ENCODE results near the gene UHRF1. TPM values are rescaled to one million over a fixed set of nuclear protein-coding genes. Genes with fewer than 3 reads are reported as not detected.

Gene UHRF1
- total and polyA plus RNA-seq, 2 of the 13 experiments (the other 11 are each of a cell fraction or from before 2014, with no cell fraction given): 6.8 to 78.4 TPM

DNA sequence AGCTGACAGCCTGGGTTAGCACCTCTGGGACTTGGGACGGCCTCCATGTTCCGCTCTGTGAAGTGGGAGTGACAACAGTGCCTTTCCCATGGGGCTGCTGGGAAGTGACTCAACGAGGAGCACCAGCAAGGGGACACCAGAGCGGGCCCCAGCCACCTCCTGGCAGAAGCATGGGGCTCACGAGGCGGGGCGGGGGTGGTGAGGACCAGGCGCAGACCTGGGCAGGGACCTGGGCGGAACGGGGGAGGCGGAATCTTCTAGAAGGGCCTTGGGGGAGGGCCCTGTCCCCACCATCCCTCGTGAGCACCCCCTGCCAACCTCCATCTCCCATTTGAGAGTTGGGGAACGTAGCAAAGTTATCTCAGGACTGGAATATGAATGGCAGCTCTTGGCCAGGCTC lies 97.5 kb downstream of the UHRF1 start:
- H3K4me1 ChIP-seq (ENCODE audit: insufficient read depth, low read length): peaks cover 15% of the 10 kb centered on the region
- ChIA-PET CTCF (ENCODE audit: low intra/inter-chr PET ratio, low total read pairs) (no interaction called here), POLR2A (no interaction called here)
- H3K9ac ChIP-seq (ENCODE audit: insufficient read depth, low read depth, low read length): no peak overlapping the region
- H3K27me3 ChIP-seq (ENCODE audit: control insufficient read depth in 1 of 2, insufficient read depth in 2 of 2, low read length in 2 of 2): no peaks in the 10 kb centered on the region
- peaks cover 0 to 1% of the 10 kb centered on the region in 2 experiments; a peak in 3 of 5 replicates for H3K36me3 ChIP-seq (replicated peaks in 1 of 2; ENCODE audit: control insufficient read depth in 1 of 2, insufficient read depth in 2 of 2, low read length in 2 of 2)
- in situ Hi-C loops (cut with HindIII; ENCODE audit: extremely low pct_ligation_motif_present, low pct_unique_long_range_greater_than_20kb) (no loop called here), intact Hi-C loops (cut with micrococcal nuclease; ENCODE audit: unreplicated experiment) (no loop called here)
- H3K9me3 ChIP-seq (ENCODE audit: low read length): no peaks in the 10 kb centered on the region
- FAIRE-seq (no peak), DNase-seq (ENCODE audit: low spot score) (no peak), ATAC-seq (no peak)
- no peak overlapping the region for H2AFZ ChIP-seq (ENCODE audit: low read length)
- H4K20me1 ChIP-seq (ENCODE audit: insufficient read depth, low read length): peaks cover 55% of the 10 kb centered on the region
- no peak overlapping the region for H3K27ac ChIP-seq (ENCODE audit: extremely low read length, insufficient read depth, low read length)
- BruUV-seq (replicated peaks): no TSS peak
- WGBS (ENCODE audit: low lambda C conversion rate): 94% methylated on average over 13 of the region's 13 CpGs
- no peak overlapping the region for H3K4me3 ChIP-seq (replicated peaks in 1 of 3; ENCODE audit: insufficient read depth in 1 of 3, low read depth in 2 of 3, low read length in 3 of 3)
- no peak overlapping the region for H3K4me2 ChIP-seq (ENCODE audit: low read depth, low read length)
- H3K79me2 ChIP-seq (ENCODE audit: insufficient read depth, low read length): peaks cover 65% of the 10 kb centered on the region
- TF ChIP-seq NR1H2 (CRISPR knock-in tag; IDR thresholded peaks at IDR 0.05; ENCODE audit: borderline replicate concordance, low read depth): no peak
- TF ChIP-seq, protein P1, sequence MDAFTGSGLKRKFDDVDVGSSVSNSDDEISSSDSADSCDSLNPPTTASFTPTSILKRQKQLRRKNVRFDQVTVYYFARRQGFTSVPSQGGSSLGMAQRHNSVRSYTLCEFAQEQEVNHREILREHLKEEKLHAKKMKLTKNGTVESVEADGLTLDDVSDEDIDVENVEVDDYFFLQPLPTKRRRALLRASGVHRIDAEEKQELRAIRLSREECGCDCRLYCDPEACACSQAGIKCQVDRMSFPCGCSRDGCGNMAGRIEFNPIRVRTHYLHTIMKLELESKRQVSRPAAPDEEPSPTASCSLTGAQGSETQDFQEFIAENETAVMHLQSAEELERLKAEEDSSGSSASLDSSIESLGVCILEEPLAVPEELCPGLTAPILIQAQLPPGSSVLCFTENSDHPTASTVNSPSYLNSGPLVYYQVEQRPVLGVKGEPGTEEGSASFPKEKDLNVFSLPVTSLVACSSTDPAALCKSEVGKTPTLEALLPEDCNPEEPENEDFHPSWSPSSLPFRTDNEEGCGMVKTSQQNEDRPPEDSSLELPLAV (CRISPR knock-in tag; conservative IDR thresholded peaks at IDR 0.05; ENCODE audit: low read depth): no peak
- TF ChIP-seq, protein P2, sequence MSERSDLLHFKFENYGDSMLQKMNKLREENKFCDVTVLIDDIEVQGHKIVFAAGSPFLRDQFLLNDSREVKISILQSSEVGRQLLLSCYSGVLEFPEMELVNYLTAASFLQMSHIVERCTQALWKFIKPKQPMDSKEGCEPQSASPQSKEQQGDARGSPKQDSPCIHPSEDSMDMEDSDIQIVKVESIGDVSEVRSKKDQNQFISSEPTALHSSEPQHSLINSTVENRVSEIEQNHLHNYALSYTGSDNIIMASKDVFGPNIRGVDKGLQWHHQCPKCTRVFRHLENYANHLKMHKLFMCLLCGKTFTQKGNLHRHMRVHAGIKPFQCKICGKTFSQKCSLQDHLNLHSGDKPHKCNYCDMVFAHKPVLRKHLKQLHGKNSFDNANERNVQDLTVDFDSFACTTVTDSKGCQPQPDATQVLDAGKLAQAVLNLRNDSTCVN (CRISPR knock-in tag; IDR thresholded peaks at IDR 0.05; ENCODE audit: borderline replicate concordance): no peak
- no peak for TF ChIP-seq ZC3H4 (CRISPR knock-in tag; IDR thresholded peaks at IDR 0.05; ENCODE audit: borderline replicate concordance)
- no peak for TF ChIP-seq ZNF574 (CRISPR knock-in tag; IDR thresholded peaks at IDR 0.05)
- TF ChIP-seq, protein P3, sequence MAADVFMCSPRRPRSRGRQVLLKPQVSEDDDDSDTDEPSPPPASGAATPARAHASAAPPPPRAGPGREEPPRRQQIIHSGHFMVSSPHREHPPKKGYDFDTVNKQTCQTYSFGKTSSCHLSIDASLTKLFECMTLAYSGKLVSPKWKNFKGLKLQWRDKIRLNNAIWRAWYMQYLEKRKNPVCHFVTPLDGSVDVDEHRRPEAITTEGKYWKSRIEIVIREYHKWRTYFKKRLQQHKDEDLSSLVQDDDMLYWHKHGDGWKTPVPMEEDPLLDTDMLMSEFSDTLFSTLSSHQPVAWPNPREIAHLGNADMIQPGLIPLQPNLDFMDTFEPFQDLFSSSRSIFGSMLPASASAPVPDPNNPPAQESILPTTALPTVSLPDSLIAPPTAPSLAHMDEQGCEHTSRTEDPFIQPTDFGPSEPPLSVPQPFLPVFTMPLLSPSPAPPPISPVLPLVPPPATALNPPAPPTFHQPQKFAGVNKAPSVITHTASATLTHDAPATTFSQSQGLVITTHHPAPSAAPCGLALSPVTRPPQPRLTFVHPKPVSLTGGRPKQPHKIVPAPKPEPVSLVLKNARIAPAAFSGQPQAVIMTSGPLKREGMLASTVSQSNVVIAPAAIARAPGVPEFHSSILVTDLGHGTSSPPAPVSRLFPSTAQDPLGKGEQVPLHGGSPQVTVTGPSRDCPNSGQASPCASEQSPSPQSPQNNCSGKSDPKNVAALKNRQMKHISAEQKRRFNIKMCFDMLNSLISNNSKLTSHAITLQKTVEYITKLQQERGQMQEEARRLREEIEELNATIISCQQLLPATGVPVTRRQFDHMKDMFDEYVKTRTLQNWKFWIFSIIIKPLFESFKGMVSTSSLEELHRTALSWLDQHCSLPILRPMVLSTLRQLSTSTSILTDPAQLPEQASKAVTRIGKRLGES (CRISPR knock-in tag; IDR thresholded peaks at IDR 0.05; ENCODE audit: borderline replicate concordance): no peak
- TF ChIP-seq ZNF839 (CRISPR knock-in tag; IDR thresholded peaks at IDR 0.05; ENCODE audit: borderline replicate concordance): no peak
- TF ChIP-seq KDM4B (CRISPR knock-in tag; IDR thresholded peaks at IDR 0.05): no peak
- no peak for TF ChIP-seq CCAR2 (optimal IDR thresholded peaks at IDR 0.05; ENCODE audit: low read depth, low read length)
- no peak for TF ChIP-seq ZNF512 (CRISPR knock-in tag; IDR thresholded peaks at IDR 0.05)
- no peak for TF ChIP-seq ATM (IDR thresholded peaks at IDR 0.05; ENCODE audit: borderline replicate concordance)
- TF ChIP-seq SIN3A (IDR thresholded peaks at IDR 0.05; ENCODE audit: borderline replicate concordance, low read depth, low read length): no peak
